GM12874 (cell line): Measurements from ENCODE around the gene GLRA1.

Experiments used
- TF ChIP-seq, protein P1 (sequence below): IDR thresholded peaks from 2 replicates; pipeline ENCODE4 v1.5.1; 2011; ENCODE audit warnings: low read depth, mild to moderate bottlenecking, control low read depth, low read length, moderate library complexity; ENCODE audit not compliant: insufficient read depth

Gene GLRA1

DNA sequence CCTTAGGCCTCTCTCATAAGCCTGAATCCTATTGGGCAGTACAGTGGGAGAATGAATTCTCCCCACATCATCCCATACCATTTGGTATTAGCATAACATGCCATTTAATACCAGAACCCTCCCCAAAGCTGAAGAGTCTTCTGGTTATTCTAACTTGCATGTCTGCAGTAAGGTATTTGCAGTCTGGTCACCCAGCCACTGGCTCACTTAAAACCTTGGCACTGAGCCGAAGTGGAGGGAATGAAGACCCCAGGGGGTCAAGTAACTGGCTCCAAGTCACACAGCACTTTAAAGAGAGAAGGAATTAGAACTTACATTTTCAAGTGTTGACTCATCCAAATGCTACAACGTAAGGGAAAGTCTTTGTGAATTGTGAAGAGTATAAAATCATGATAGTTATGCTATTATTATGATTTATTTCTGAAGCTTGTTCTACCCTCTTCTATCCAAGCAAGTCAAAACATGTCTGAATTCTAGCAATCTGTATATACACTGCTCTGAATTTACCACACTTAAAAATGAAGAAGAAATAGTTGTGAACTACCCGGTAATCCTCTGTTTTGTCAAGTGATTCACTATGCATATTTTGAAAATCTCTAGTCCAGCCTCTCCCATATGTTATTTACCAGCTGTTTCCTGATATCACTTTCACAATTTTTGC lies 28.5 kb downstream of the GLRA1 start:
- TF ChIP-seq, protein P1, sequence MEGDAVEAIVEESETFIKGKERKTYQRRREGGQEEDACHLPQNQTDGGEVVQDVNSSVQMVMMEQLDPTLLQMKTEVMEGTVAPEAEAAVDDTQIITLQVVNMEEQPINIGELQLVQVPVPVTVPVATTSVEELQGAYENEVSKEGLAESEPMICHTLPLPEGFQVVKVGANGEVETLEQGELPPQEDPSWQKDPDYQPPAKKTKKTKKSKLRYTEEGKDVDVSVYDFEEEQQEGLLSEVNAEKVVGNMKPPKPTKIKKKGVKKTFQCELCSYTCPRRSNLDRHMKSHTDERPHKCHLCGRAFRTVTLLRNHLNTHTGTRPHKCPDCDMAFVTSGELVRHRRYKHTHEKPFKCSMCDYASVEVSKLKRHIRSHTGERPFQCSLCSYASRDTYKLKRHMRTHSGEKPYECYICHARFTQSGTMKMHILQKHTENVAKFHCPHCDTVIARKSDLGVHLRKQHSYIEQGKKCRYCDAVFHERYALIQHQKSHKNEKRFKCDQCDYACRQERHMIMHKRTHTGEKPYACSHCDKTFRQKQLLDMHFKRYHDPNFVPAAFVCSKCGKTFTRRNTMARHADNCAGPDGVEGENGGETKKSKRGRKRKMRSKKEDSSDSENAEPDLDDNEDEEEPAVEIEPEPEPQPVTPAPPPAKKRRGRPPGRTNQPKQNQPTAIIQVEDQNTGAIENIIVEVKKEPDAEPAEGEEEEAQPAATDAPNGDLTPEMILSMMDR = no peak

DNA sequence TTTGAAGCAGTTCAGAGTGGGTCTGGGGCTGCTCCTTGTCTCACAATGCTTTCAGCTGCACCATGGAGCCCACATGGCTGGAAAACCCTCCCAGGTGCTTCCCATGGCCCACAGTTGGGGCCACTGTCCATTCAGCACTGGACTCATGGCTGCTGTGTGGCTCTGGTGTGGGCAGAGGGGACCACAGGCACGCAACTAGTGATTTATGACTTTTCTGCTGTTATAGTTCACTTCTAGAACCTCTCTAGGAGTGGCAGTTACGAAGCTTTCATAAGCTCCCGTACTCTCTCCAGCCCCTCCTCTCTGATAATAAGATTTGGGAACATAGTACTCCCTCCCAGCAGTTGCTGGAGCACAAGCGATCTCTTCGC lies 29.0 kb downstream of the GLRA1 start:
- TF ChIP-seq, protein P1 = no peak

DNA sequence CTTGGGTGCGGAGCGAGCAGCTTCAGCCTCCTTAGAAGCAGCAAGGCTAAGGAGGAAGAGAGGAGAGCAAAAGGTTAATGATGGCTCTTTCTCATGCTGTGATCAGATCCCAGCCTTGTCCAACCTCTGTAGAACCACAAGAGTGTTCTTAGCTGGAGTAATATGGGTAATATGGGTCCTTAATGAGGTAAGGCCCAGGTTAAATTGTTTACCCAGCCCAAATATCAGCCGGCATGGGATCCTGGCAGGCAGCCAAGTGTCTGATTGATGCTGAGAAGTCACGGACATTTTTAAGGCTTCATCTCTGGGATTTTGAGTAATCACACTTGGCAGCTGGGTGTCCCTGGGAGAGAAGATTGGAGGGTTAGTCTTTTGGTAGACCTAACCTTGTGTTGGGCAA lies 32.3 kb downstream of the GLRA1 start:
- TF ChIP-seq, protein P1 = no peak

DNA sequence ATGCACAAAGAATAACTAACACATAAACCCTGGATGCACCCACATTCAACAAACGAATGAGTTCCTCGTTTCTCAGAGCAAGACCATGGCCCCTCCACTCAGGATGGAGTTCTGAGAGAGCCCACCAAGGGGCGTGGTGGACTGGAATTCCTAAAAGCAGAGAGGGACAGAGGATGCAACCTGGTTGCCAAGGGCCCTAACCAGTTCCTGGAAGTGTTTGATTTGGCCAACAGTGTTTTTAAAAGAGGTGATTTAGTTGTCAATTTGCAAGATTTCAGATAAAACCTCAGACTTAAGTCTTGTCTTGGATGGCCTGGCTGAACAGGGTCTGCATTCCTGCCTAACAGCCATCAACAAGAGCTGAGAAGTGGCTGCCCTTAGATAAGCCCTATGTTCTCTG lies 34.4 kb downstream of the GLRA1 start:
- TF ChIP-seq, protein P1 = no peak

DNA sequence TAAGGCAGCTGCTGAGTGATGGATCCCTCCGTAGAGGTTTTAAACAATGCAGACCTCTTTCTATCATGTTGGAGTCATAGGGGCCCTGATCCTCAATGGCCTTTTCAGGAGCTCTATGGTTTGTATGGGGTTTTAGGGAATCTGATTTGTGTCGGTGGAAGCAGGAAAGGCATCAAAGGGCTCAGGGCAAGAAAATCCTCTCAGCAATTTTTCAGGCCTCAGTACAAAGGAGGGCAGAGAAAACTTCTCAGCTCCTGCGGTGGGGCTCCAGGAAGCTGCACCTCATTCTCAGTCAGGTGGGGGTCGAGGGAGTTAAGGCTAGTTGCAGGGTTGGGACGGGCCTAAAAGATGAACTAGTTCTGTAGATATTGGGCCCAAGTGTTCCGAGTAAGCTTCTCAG lies 35.0 kb downstream of the GLRA1 start:
- TF ChIP-seq, protein P1 = no peak

DNA sequence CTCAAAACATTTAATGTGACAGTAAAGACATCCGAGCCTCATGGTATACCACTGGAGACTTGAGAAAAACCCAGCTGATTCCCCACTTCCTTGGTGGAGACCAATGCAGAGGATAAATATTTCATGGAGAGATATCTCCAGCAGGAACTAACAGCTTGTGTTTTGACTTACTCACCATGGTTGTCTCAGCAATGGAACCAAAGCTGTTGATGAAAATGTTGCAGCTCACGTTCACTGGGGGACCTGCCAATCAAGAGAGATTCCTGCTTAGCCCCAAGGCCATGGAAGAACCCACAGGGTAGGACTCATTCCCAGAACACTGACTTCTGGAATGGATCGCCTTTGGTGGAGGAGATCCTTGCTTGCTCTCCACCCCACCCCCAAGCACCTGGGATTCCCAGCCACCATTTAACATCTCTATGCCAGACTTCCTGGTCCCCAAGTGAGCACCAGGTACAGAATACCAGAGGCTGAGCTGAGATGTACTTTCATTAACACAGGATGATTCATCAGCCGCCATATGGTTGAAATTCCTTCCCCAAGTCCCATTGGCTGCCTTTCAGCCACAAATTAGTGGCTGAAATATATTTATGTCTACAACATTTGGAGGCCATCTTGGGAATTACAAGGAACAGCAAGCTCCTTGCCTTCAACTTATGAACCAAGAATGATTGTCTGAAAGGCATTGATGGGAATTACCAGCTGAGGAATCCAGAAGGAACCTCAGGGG lies 37.9 kb downstream of the GLRA1 start:
- TF ChIP-seq, protein P1 = no peak

DNA sequence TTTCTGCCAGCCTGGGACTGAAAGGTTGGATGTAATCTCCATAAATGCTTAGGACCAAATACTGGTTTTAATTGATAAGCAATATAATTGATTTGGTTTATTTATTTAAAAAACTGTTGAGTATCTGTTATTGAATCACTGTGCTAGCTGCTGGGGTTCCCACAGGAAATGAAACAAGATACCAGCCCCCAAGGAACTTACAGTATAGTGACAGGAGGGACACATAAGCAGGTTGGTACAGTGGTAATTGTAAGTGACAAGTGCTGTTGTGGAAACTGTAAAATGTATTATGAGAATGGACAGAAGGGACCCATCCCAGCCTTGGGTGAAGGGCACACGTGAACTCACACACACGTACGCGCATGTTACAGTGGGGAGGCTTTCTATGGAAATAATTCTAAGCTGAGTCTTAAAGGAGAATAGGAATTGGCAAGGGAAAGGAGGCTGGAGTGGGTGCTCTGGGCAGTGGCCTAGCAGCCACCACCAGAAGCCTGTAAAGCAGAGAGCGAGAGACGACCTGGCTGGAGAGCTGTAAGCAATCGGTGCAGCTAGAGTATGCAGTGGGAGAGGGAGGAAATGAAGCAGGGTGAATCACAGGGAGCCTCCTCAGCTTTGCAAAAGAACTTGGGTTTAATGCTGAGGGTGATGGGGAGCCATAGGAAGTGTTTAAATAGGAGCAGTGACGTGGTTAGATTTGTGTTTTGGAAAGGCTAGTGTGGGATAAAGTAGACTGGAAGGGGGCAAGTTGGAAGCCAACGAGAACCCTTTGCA lies 39.3 kb downstream of the GLRA1 start:
- TF ChIP-seq, protein P1 = no peak
